GM21529 (cell line): Measurements from ENCODE around the gene ASIC3.

Experiments
- ATAC-seq: cut with Tn5 transposase; IDR thresholded peaks from one replicate; pipeline ENCODE4 v1.9.1; 2021; ENCODE audit not compliant: unreplicated experiment

The ASIC3 gene

DNA sequence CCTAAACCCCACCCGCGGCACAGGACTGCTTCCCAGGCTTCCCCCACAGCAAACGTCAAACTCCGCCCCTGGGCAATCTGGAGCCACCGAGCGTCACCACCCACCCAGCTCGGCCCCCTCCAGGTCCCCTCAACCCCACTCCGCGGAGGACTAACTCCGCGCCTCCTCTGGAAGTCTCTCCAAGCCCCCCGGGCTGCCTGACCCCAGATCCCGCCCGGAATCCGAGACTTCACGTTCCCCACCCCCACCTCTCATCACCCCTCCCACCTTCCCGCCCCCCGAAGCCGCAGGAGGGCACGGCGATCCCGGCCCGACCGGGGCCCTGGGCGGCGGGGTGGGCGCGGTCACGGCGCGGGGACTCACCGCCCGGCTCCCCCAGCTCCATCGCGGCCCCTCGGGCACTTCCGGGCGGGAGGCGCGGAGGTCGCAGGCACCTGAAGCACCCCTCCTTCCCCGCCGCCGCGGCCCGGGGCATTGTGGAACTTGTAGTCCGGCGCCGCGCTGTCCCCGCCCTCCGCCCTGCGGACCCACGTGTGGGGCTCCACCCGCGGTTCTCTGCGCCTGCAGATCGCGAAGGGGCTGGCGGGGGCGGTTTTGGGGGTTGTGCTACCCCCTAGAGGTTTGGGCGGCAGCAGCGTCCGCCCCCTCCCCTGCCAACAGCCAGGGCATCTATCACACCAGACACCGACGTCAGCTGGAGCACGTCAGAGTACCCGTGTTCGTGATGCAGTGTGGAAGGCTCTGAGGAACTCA, 34.9 kb downstream of the ASIC3 start, which contains the start of gene TMUB1:
Gene TMUB1, minus strand, starts transcription at position 423 of the 753 bp plus-strand sequence. CDS start 930 bp downstream, outside the sequence.
- peak; percentile 51 for ATAC-seq

DNA sequence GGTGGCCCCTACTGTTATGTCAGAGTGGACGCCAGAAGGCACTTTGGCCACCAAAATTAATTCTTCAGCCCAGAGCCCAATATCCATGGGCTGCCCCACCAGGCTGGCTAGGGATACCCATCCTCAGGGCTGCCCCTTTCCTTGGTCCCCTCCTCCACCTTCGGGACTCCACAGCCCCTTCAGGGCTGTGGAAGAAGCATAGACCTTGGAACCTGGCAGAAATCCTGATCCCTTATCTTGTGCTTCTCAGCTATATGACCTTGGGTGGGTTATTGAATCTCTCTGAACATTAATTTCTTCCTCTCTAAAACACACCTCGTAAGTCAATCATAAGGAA, 35.5 kb downstream of the ASIC3 start:
- ATAC-seq, result no peak

DNA sequence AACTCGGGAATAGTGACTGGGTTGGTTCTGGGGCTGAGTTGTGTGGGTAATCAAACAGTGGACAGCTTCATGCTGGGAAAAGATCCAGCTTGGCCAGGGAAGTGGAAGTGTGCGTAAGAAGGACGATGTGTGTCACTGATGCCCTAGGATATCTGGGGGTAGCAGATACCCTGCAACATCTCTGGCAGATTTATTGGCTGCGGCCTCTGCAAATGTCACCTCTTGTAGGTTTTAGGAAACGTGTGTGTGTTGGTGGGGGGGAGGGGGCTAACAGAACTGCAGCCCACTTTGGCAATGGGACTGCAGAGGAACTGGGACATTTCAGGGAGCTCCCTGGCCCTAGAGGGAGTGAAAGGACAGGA, 37.0 kb downstream of the ASIC3 start:
- no peak for ATAC-seq

DNA sequence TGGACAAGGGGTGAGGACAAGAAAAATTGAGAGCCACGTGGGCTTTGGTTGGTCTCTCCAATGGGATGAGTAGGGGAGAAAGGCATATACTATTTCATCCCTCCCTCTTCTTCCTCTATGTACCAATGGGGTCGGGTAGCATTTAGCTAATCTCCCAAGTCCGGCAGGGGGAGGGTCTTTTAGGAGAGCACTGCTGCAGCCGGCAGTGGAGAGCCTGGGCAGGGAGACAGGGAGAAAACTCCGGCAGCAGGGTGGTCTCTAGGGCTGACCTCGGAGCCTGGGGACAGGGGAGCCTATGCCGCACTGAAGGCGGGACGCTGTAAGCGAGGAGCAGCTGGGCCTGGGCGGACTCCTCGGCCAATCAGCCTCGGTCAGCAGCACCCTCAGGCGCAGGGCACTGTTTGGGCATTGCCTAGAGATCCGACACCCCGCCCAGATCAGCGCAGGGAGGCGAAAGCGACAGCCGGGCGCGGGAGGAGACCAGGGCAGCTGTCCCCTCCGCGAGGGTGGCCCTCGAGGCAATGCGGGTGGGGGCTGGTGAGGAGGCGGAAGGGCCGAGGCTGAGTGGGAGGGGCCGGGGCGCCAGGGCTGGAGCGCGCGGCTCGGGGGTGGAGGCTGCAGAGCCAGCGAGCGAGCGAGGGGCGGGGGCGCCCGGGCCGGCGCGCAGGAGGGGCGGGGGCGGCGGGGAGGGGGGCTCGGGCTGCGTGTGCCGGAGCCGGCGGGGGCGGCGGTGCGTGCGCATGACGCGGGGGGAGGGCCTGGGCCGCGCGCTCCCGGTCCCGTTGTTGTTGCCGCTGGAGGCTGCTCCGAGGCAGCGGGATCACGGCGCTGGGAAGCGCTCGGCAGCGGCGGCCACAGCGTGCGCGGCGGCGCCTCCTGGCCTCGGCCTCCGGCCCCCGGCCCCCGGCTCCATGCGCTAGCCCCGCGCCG, 37.6 kb downstream of the ASIC3 start, which contains the start of gene AGAP3:
Gene AGAP3, plus strand, starts transcription at position 785 of the 930 bp plus-strand sequence. CDS start 267 bp downstream, outside the sequence.
- peak; percentile 43 for ATAC-seq

DNA sequence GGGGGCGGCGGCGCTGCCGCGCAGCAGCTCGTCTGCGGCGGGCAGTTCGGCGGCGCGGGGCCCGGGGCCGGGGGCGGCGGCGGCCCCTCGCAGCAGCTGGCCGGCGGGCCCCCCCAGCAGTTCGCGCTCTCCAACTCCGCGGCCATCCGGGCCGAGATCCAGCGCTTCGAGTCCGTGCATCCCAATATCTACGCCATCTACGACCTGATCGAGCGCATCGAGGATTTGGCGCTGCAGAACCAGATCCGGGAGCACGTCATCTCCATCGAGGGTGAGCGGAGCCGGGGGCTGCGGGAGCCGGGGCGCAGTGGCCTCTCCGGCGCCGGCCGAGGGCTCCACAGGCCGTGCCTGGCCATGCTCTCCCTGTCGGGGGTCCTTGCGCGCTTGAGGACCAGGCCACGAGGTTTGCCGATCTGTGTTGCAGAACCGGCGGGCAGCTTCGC, 38.5 kb downstream of the ASIC3 start:
- no peak for ATAC-seq

DNA sequence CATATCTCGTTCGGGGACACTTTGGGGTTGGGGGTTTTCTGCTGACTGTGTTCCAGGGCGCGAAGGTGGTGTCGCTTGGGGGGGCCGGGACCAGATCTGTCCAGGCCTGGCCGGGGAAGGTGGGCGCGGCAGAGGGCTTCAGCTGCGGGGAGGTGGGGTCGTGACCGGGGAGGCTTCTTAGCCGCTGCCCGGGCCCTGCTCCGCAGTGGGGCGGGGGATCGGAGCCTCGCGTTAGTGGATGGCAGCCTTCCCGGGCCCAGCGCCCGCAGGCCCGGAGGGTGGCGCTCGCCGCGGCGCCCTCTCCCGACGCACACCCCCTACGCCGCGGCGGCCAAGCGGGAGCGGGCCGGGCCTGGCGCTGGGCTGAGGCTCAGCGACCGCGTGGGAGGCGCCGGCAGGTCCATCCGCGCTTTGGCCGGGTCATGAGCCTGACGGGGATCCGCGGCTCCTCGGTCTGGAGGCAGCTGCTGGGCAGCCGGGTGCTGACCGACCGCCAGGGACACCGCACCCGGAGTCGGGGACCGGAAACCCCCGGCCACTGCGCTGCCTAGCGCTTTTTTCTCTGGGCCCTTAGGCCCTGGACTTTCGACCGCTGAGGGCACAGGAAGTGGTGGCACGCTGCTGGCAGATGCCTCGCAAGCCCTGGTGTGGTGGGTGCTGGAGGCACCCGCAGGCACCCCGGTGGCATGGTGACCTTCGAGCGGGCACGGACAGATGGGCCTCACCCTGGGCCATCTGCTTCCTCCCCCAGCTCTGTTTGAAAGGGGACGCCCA, 39.1 kb downstream of the ASIC3 start:
- peak; percentile 27 for ATAC-seq

DNA sequence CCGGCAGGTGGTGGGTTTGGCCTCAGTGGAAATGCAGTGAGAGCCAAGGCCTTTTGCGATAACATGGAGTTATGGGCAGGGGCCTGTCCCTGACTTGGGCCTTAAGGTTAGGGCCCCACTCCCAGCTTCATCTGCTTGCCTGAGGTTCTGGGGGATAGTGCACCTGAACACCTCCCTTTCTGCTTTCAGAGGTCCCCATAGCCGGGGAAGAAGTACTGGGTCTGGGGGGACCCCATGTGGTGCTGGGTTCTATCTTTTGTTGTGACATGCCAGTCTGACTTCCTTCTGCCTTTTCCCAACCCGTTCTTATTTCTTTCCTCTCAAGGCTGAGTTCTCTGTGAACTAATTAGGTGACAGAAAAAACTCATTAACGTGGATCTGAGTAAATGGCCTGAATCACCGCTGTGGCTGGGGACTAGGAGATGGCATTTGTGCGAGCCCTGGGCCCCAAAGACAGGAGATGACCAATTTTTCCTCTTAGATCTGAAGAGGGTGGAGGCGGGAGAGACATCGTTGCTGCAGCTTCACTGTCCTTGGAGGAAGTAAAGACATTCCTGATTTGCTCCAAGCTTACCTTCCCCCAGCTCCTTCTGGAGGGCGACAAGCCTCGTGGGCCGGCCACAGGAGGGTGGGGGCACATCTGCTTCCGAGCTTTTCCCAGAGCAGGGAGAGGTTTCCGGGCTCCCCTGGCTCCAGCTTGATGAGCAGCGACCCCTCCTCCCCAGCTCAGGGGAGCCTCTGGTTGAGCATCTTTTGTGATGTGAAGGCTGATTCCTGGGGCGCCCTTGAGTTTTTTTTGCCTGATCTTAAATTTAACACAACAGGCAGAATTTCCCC, 39.9 kb downstream of the ASIC3 start:
- ATAC-seq, result no peak

DNA sequence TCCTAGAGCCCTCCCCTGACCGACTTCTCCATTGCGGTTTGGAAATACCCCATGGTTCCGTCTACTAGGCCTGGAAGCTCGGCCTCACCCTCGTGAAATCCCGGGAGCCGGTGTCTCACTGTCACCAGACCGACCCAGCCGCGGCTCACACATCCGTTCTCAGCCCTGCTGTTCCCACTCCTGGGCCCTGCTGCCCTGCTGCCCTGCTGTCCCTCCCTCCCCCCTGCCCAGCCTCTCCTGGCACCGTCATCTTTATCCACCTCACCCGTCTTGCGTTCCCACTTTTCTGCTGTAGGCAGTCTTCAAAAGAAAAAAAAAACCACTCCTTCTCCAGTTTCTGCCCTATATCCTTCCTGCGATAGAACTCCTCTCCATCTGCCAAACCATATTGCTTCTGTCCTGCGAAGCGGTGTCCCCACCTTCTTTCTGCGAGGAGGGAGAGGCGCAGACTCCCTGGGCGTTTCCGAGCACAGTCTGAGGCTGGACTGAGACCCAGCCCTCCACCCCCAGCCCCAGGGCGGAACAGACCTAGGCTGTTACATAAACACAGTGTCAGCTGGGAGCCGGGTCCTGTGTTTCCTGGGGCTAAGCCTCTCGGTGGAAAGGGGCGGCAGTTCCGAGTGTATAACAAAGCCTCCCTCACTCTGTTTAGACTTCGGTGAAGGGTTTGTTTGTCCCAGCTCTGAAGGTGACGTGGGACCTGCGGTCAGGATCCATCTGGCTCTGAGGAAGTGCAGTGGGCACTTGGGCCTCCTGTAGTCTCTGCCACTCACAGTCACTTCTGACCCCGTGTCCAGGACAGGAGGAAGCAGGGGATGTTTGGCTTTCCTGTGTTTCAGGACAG, 40.7 kb downstream of the ASIC3 start:
- no peak for ATAC-seq

DNA sequence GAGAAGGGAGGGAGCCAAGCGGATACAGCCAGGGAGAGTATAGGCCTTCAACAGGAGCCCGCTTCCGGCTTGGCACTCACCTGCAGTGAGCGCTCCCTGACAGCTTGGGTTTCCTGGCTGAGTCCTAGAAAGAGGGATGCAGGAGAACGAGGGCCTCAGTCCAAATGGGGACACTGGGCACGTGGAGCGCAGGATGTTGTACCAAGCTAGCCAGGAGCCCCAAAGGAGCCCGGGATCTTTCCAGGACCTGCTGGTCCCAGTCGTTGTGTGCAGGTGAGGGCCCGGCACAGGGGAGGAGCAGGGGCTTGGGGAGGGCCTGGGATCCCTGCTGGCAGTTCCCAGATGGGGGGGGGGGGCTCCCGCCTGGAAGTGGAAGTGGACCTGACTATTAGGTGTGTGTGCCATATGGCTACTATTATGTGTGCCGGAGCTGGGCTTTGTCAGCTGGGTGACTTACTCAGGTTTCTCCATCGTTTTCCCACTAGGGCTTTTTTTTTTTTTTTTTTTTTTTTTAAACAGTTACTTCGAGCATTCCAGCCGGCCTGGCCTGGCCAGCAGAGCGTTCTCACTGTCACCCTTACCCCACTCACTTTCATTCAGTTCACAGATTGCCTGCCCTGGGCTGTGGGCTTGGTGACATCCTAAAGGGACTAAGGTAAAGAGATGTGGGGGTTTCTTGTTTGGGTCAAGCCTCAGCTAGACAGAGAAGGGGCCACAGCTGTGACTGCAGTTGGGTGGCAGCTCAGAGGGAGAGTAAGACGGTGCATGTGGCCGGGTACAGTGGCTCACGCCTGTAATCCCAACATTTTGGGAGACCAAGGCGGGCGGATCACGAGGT, 41.8 kb downstream of the ASIC3 start:
- ATAC-seq, result no peak

DNA sequence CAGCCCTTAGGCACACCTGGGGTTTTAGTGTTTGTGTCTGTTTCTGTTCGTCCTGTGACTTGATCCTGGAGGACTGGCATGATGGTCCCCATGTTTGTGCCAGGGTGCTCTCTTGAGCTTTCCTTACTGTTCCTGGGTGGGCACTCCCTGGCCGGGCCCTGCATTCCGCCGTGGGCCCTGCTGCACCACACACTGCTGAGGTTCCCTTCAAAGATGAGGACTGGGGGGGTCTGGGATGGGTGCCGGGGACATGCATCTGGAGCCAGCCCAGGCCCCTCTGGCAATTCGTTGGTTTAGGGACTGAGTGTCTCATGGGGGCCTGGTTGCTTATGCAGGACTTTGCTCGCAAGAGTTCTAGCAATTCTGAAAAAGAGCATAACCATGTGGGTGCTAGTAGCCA, 42.7 kb downstream of the ASIC3 start:
- ATAC-seq, result no peak

DNA sequence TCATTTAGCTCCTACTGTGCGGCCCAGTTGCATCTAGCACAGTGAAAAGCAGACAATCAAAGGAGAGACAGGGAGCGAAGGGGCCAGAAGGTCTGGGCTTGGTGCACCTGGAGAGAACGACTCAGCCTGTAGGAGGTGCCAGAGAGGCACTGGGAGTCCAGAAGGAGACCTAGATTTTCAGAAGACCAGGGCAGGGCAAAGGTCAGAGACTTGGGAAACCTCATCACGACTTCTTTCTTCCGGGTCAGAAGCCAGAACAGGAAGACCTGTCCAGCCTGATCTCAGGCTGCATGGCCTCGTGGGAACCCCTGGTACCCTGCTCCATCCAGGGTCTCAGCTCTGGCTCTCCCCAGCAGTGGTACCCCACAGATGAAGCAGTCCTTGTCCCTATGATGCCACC, 43.1 kb downstream of the ASIC3 start:
- ATAC-seq, result no peak

DNA sequence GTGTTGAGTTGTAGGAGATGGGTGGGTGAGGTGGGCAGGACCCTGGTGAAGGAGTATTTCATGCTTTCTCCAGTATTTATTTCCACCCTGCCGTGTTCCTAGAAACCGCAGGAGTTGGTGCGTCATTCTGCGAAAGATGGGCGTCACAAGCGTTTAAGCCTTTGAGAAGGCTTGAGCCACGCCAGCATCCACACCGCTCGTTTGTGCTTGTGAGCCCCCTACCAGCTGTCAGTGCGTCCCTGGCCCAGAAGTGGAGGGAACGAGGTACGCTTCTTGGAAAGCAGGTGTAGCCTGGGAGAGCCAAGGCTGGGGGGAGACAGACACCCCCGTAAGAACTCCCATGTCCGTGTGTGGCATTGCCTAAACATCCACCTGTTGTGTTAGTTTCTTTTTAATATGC, 43.7 kb downstream of the ASIC3 start:
- no peak for ATAC-seq

DNA sequence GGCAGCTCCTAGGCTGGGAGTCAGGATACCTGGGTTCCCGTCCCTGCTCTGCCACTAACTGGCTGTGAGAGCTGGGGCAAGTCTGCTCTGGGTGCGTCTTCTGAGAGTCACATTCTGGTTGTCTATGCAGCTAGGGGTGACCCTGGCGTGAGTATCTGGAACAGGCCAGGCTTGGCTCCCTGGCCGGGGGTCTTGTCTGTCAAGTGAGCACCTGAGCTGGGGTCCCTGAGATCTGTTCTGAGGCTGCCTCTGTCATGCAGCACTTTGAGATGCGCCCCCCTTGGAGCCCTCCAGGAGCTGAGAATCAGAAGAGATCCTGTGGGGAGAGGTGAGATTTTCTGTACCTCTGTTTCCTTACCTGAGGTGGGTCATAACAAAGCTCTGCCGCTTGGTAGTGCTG, 45.4 kb downstream of the ASIC3 start:
- ATAC-seq, result no peak

DNA sequence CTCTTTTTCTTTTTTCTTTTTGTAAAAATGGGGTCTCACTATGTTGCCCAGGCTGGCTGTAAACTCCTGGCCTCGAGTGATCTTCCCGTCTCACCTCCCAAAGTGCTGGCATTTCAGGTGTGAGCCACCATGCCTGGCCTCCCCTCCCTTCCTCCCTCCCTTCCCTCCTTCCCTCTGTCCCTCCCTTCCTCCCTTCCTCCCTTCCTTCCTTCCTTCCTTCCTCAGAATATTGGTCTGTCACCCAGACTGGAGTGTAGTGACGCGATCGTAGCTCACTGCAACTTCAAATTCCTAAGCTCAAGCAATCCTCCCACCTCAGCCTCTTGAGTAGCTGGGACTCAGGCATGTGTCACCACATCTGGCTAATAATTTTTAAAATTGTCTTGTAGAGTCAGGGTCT, 46.3 kb downstream of the ASIC3 start:
- no peak for ATAC-seq

DNA sequence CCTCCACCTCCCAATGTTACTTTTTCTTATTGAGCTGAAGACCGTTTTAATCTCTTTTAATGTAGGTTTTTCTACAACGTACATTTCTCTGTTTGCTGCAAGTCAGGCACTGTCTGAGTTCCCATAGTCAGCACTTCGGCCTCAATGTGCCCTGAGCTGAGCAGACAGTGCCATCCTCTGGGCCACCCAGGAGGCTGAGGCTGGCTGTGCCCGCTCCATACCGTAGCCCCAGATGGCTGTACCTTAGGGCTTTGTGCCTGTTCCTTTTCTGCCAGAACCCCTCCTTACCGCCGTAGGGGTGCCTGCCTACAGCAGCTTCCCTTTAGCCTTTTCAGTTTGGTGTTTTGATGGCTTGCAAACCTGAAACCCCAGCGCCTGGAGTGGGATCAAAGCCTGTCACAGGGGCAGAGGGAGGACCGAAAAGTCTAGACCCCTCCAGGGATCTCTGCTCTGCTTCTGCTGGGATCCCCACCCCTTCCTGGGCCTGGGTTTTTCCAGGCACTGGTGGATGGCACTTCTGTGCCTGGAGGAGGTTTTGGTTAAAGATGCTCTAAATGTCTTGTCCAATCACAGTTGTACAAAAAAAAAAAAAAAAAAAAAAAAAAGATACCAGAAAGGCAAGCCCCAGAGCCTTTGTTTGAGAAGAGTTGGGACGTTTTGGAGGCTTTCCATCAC, 46.9 kb downstream of the ASIC3 start:
- no peak for ATAC-seq

DNA sequence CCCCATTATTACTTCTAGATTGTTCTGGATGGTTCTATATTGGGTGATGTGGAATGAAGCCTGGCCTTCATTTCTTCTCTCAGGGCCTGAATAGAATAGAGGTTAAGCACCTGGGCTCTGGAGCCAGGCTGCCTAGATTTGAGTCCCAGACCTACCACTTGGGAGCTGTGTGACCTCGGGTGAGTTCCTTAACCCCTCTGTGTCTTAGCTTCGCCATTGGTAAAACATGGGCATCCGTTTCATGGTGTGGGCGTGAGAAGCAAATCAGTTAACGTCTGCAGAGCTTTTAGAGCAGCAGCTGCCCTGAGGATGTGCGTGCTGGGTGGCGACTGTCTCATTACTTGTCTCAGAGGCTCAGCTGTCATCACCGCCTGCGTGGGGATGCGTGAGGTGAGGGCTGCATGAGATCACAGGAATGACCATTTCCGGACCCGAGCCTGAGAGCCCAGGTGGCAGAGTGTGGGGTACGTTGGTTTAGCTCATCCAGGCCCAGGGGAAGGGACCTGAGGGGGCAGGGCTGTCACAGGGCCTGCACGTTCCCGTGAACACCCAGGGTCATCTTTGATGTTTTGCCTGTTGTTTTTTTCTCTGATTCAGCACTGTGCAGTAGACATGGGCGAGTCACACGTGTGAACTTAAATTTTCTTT, 47.6 kb downstream of the ASIC3 start:
- no peak for ATAC-seq

DNA sequence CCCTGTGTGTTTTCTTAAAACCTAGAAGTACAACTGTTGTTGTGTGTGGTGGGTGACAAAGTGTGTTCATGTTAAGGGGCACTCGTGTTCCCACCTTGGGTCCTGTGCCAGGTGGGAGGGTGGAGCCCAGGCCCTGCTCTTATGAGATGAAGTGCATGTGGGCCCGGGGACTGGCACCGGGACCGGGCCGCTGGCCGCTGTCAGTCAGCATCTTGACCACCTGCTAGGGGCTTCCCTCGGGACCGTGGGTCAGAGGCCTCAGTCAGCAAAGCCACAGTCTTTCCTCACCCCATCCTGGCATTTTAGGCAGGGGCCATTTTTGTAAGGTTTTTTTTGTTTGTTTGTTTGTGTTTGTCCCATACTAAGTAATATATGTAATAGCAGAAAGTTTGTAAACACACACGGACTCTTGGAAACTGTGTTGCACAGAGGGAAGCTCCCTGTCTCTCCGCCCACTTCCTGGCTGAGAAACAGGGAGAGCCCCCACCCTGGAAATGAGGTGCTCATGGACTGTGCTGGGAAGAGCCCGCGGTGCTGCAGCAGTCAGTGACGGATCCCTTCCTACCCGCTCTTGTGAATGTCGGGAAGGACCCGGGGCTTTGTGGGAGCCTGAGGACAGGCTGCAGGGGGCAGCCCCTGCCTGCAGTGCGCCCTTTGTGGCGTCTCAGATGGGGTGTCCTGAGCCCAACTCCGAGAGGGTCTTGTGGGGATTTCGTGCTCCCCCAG, 51.3 kb downstream of the ASIC3 start:
- ATAC-seq, result no peak
